HepG2 (cell line): ENCODE measurements around the gene MAP3K20. TPM values are rescaled to one million over a fixed set of nuclear protein-coding genes. Genes with fewer than 3 reads are reported as not detected.

ENCODE experiments used
- ATAC-seq: fragments of 200-7000 bp; cut with Tn5 transposase; 3 replicates; pipeline ENCODE4 v1.9.1; 2020; ENCODE audit warnings: mild to moderate bottlenecking, moderate library complexity
- BruUV-seq: library from RNA; stranded (reverse); fragments of 400-500 nt; replicated peaks from 2 replicates; lab custom pipeline; 2021; lab: Mats Ljungman, UMichigan
- CTCF ChIA-PET: fragments of 300-600 bp; formaldehyde crosslinking; extraction: SDS; loops from one replicate; lab custom pipeline; 2021; ENCODE audit warnings: low total read pairs, inconsistent platforms, low intra/inter-chr PET ratio; lab: Yijun Ruan, JAX
- POLR2A ChIA-PET: fragments of 350-600 bp; sonication (Branson Sonifier 250); formaldehyde crosslinking; loops from one replicate; lab custom pipeline; 2020; ENCODE audit warnings: antibody characterized with exemption, inconsistent platforms; lab: Yijun Ruan, JAX
- DNase-seq: peaks from one replicate; pipeline ENCODE4 v3.0.0-alpha.2; 2015; ENCODE audit warnings: low spot score
- FAIRE-seq: peaks from 3 replicates; lab custom pipeline; 2011; peaks lifted over from hg19 to GRCh38; lab: Jason Lieb, UNC
- H2AFZ ChIP-seq: one replicate; pipeline ENCODE4 v1.6.1; 2011; ENCODE audit warnings: low read length, inconsistent platforms
- H3K27ac ChIP-seq: fragments of 300-600 bp; 3 replicates; pipeline ENCODE4 v1.8.0; 2011; ENCODE audit warnings: mixed run types, mild to moderate bottlenecking, mixed read lengths, low read length, inconsistent platforms; ENCODE audit not compliant: insufficient read depth; ENCODE audit errors: extremely low read length
- H3K27me3 ChIP-seq, 2 experiments: fragments of 200-600 bp in 1 of 2; 2 replicates in 1 of 2; 3 replicates in 1 of 2; pipeline versions ENCODE4 v1.6.0 to v1.8.0; 2011; ENCODE audit warnings: low read length in 2 of 2, mild to moderate bottlenecking in 2 of 2, moderate library complexity in 2 of 2, inconsistent platforms in 1 of 2; ENCODE audit not compliant: insufficient read depth in 2 of 2, control insufficient read depth in 1 of 2
- H3K36me3 ChIP-seq, 2 experiments: fragments of 200-600 bp in 1 of 2; replicated peaks in 1 of 2; 2 replicates in 1 of 2; 3 replicates in 1 of 2; pipeline versions ENCODE4 v1.5.1 to v1.8.0; 2011; ENCODE audit warnings: low read length in 2 of 2, inconsistent platforms in 1 of 2; ENCODE audit not compliant: insufficient read depth in 2 of 2, control insufficient read depth in 1 of 2
- H3K4me1 ChIP-seq: 2 replicates; pipeline ENCODE4 v1.5.1; 2012; ENCODE audit warnings: low read length, inconsistent platforms; ENCODE audit not compliant: insufficient read depth
- H3K4me2 ChIP-seq: 2 replicates; pipeline ENCODE4 v1.6.0; 2011; ENCODE audit warnings: low read depth, low read length, inconsistent platforms
- H3K4me3 ChIP-seq, 3 experiments: fragments of 200-600 bp in 1 of 3; sonication (generic), shearing (Covaris generic) in 1 of 3; replicated peaks in 1 of 3; 2 replicates each; pipeline ENCODE4 v1.5.1; 2011 to 2016; ENCODE audit warnings: low read length in 3 of 3, inconsistent platforms in 2 of 3, low read depth in 2 of 3, mild to moderate bottlenecking in 2 of 3, control low read depth in 1 of 3, mixed read lengths in 1 of 3; ENCODE audit not compliant: insufficient read depth in 1 of 3
- H3K79me2 ChIP-seq: one replicate; pipeline ENCODE4 v1.6.1; 2011; ENCODE audit warnings: low read length, inconsistent platforms; ENCODE audit not compliant: insufficient read depth
- H3K9ac ChIP-seq: 2 replicates; pipeline ENCODE4 v1.6.0; 2011; ENCODE audit warnings: mild to moderate bottlenecking, low read depth, low read length, inconsistent platforms; ENCODE audit not compliant: insufficient read depth
- H3K9me3 ChIP-seq: 2 replicates; pipeline ENCODE4 v1.5.1; 2012; ENCODE audit warnings: mild to moderate bottlenecking, low read length
- H4K20me1 ChIP-seq: 2 replicates; pipeline ENCODE4 v1.6.0; 2011; ENCODE audit warnings: inconsistent platforms, mild to moderate bottlenecking, low read length, moderate library complexity; ENCODE audit not compliant: insufficient read depth
- BATF2 ChIP-seq: sonication (generic); formaldehyde crosslinking; IDR thresholded peaks from 2 replicates; pipeline ENCODE4 v1.8.0; 2022; ENCODE audit warnings: mild to moderate bottlenecking, missing genetic modification reagents, moderate library complexity
- MXD1 ChIP-seq: sonication (generic); formaldehyde crosslinking; IDR thresholded peaks from 2 replicates; pipeline ENCODE4 v1.4.0; 2020; ENCODE audit warnings: mild to moderate bottlenecking, missing genetic modification reagents
- MXD3 ChIP-seq: IDR thresholded peaks from 2 replicates; pipeline ENCODE4 v1.6.1; 2016; ENCODE audit warnings: mild to moderate bottlenecking, missing biosample characterization, missing genetic modification reagents
- MYPOP ChIP-seq: sonication (generic); formaldehyde crosslinking; IDR thresholded peaks from 2 replicates; pipeline ENCODE4 v1.8.1; 2023; ENCODE audit warnings: mild to moderate bottlenecking, moderate library complexity, missing genetic modification reagents
- PRDM4 ChIP-seq: sonication (generic); formaldehyde crosslinking; IDR thresholded peaks from 2 replicates; pipeline ENCODE4 v1.9.0; 2021; ENCODE audit warnings: missing genetic modification reagents, borderline replicate concordance
- THAP7 ChIP-seq: sonication (generic); formaldehyde crosslinking; IDR thresholded peaks from 2 replicates; pipeline ENCODE4 v1.8.1; 2023; ENCODE audit warnings: mild to moderate bottlenecking, missing genetic modification reagents
- U2AF1 ChIP-seq: fragments of 200-400 bp; formaldehyde crosslinking; optimal IDR thresholded peaks from 2 replicates; pipeline ENCODE3; 2017; ENCODE audit warnings: mild to moderate bottlenecking, low read depth, low read length
- ZBTB37 ChIP-seq: sonication (generic); formaldehyde crosslinking; IDR thresholded peaks from 2 replicates; pipeline ENCODE4 v1.4.0; 2020; ENCODE audit warnings: mild to moderate bottlenecking, missing genetic modification reagents
- ZBTB44 ChIP-seq: sonication (generic); formaldehyde crosslinking; IDR thresholded peaks from 2 replicates; pipeline ENCODE4 v1.4.0; 2020; ENCODE audit warnings: missing genetic modification reagents
- ZNF547 ChIP-seq: sonication (generic); formaldehyde crosslinking; IDR thresholded peaks from 2 replicates; pipeline ENCODE4 v1.5.1; 2020; ENCODE audit warnings: mild to moderate bottlenecking, missing genetic modification reagents
- WGBS: methylation state at CpG from one replicate; pipeline ENCODE4 v1.1.6; 2017; ENCODE audit warnings: low lambda C conversion rate; 5-methylcytosine and 5-hydroxymethylcytosine counted together
- in situ Hi-C: cut with HindIII; loops from 2 replicates; pipeline ENCODE4 v1.10.0; 2017; ENCODE audit warnings: low pct_unique_long_range_greater_than_20kb; ENCODE audit not compliant: extremely low pct_ligation_motif_present
- intact Hi-C: fragments of 100-400 bp; cut with micrococcal nuclease; formaldehyde crosslinking; loops from one replicate; pipeline ENCODE4 v1.10.0; 2022; ENCODE audit not compliant: unreplicated experiment
- polyA plus RNA-seq, 8 experiments: library from polyadenylated mRNA; depleted of rRNA in 3 of 8; stranded (reverse) in 7 of 8; unstranded in 1 of 8; fragments of >200 nt; fragmentation: Illumina TruSeq in 4 of 8; extraction: Trizol in 4 of 8; gene quantifications; 2 replicates each; pipeline versions ENCODE4 v1.2.1 to v1.2.3, GENCODE V29; 2011 to 2016; ENCODE audit warnings: low read depth in 4 of 8, missing spikeins in 1 of 8, mixed read lengths in 1 of 8; ENCODE audit not compliant: insufficient read depth in 1 of 8
- total RNA-seq, 5 experiments: library from RNA; depleted of rRNA; stranded (reverse); fragments of >200 nt; fragmentation: Illumina TruSeq; extraction: Trizol; gene quantifications; 2 replicates each; pipeline ENCODE4 v1.2.3, GENCODE V29; 2016; ENCODE audit warnings: low read depth in 1 of 5

The MAP3K20 gene
- total and polyA plus RNA-seq, 2 of the 13 experiments (the other 11 are each of a cell fraction or from before 2014, with no cell fraction given), result 5.2 to 13.5 TPM

- FAIRE-seq, result no peak
- no TSS peak for BruUV-seq
- no peaks in the 10 kb centered on the region for H3K79me2 ChIP-seq
- no peaks in the 10 kb centered on the region for H3K4me1 ChIP-seq
- H3K9ac ChIP-seq, result no peak overlapping the region
- H3K9me3 ChIP-seq, result no peaks in the 10 kb centered on the region
- TF ChIP-seq ZNF547 (CRISPR knock-in tag) (no peak), MYPOP (CRISPR knock-in tag) (no peak), ZBTB37 (CRISPR knock-in tag) (no peak), U2AF1 (no peak), PRDM4 (CRISPR knock-in tag) (no peak), MXD3 (no peak), BATF2 (CRISPR knock-in tag) (no peak), MXD1 (no peak), ZBTB44 (no peak), THAP7 (no peak)
- no peak overlapping the region for H3K4me2 ChIP-seq
- CTCF ChIA-PET, result no interaction called here
- H3K4me3 ChIP-seq, result no peak overlapping the region
- H2AFZ ChIP-seq, result no peak overlapping the region
- intact Hi-C loops (no loop called here), in situ Hi-C loops (no loop called here)
- DNase-seq, result no peak
- POLR2A ChIA-PET, result no interaction called here
- ATAC-seq, result no peak
- 29% methylated on average over 4 of the region's 4 CpGs for WGBS
- no peaks in the 10 kb centered on the region for H3K36me3 ChIP-seq
- H3K27me3 ChIP-seq, result peaks cover 0 to 18% of the 10 kb centered on the region in 2 experiments; a peak in 1 of 5 replicates
- H4K20me1 ChIP-seq, result no peaks in the 10 kb centered on the region
- no peak overlapping the region for H3K27ac ChIP-seq
These were observed 231.6 kb downstream of the MAP3K20 start for GRCh38 chr2:173307293-173307692.
